Fibroblast of peridontal ligament (primary cell): Measurements from ENCODE around the gene MAPK6.
"Not testable (repeated sequence)": the region's sequence is repeated elsewhere in the genome, so short reads cannot be mapped to it uniquely, and the experiment has no call there.

Experiments used
- DNase-seq: peaks from one replicate; pipeline ENCODE4 v3.0.0-alpha.2; 2010; ENCODE audit errors: extremely low read depth

MAPK6 gene

GRCh38 chr15:52080031-52080430, 61.0 kb downstream of the MAPK6 start:
- no peak for DNase-seq

GRCh38 chr15:52080706-52081392, 61.8 kb downstream of the MAPK6 start:
- no peak for DNase-seq

DNA sequence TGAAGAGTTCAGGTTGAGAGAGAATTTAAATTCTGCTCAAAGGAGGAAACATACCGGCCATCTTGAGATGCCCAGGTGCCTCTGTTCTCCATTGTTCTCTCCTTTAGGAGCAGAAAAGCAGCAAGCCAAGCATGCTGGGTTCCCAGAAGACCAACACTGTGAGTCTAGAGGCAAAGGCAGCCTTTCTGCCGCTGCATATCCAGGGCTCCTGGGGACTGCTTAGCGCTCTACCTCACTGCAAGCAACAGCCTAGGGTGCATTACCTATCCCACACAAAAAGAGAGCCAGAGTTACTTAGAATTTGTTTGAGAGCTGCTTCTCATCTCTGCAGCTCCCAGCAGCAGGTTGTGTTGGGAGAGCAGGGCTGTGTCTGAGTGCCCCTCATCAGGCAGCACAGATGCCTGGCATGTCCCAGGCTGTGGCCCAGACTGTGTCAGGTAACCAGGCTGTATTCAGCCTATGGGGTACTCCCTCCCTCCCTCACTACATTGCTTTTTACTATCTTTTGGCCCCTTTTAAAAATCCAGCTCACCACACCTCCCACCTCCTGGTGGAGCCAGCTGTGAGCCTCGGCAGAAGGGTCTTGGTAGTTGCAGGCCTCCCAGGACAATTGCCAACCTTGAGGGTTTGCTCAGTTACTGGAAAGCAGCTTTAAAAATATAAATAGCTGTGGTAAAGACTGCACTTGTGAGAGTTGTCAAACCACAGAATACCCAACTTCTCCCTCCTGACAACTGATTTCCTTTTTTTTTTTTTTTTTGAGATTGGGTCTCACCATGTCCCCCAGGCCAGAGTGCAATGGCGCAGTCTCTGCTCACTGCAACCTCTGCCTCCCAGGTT, 63.4 kb downstream of the MAPK6 start:
- DNase-seq, result peak; percentile 78

DNA sequence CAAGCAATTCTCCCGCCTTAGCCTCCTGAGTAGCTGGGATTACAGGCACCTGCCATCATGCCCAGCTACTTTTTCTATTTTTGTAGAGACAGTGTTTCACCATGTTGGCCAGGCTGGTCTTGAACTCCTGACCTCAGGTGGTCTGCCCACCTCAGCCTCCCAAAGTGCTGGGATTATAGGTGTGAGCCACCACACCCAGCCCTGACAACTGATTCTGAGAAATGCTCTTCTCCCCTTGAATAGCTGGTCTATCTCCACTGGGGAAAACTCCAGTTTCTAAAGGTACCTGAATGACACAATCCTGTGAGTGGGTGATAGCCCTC, 64.0 kb downstream of the MAPK6 start:
- DNase-seq, result not testable (repeated sequence)

DNA sequence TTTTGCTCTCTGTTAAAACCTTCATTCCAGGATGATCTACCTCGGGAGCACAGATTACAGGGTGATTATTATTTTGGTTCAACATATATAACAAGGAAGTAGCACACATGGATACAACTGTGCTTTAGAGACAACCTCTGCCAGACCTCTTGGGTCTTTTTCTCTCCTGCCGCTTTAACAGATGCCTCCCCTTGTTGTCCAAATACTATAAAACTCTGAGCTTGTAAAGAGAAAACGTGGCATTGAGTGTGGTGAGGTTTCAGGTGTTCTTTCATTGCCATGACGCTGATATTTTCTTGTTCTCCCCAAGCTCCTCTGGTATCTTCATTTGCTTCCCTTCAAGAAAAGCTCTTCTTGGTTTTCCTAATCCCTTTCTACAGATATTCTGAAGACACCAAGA, 64.6 kb downstream of the MAPK6 start:
- no peak for DNase-seq

- DNase-seq, result no peak
Observed at GRCh38 chr15:52085299-52085698, 66.3 kb downstream of the MAPK6 start.

DNA sequence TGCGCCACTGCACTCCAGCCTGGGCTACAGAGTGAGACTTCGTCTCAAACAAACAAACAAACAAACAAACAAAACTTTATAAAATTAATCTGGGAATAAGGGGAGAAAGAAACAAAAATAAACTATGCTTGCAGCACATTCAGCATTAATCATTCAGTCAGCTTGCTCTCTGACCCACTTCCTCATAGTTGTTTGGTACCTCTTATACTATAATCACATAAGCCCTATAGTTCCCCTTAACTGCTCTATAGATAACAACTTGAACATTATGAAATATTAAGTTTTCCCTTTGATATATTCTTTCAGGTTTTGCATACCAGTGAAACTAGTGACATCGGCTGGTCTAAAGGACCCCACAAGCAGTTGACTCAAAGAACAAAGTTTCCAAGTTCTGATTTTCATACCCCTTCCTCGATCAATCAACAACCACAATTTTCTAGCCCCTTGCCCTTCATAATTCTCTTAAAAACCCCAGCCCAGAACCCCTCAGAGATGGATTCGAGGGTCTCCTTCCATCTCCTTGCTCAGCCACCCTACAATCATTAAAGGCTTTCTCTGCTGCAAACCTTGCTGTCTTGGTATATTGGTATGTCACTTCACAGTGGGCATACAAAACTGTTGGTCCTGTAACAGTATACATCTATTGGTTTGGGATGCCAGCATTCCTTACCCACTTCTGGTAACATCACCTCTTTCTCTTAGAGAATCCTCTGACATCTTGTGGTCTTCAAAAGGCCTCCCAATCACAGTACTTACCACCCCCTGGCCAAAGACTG, 67.2 kb downstream of the MAPK6 start:
- no peak for DNase-seq

DNA sequence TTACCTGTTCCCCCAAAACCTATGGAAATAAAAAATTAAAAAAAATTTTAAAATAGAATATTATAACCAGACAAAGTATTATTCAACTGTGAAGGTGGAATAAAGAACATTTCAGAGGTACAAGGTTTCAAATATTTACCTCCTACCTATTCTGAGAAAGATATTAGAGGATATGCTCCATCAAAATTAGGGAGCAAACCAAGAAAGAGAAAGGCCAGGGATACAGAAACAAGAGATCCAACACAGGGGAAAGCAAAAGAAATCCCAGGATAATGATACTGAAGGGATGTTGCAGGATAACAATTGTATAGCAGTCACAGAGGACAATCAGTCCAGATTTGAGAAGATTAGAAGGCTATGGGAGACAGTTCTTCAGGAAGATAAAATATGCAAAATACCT, 71.2 kb downstream of the MAPK6 start:
- no peak for DNase-seq

DNA sequence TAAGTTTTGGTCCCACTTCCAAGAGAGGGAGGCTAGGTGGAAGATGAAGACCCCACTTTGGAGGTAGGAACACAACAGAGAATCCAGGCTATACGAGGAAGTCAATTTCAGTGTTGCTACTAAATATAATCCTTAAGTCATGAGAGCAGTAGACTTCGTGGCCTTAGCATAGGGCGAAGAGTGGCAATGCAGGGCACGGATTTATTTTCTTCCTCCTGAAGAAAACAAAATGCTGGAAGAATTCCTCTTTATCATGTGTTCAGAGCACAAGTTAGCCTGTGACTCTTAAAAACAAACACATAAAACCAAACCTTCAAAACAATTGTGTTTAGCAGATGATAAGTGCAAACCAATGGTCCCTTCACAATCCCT, 74.1 kb downstream of the MAPK6 start:
- no peak for DNase-seq

GRCh38 chr15:52093539-52094510, 74.8 kb downstream of the MAPK6 start:
- peak; percentile 95 for DNase-seq

- DNase-seq, result no peak
Observed at GRCh38 chr15:52094811-52095584, 76.0 kb downstream of the MAPK6 start.

- peak; percentile 98 for DNase-seq
Observed at GRCh38 chr15:52095597-52096262, 76.7 kb downstream of the MAPK6 start.

DNA sequence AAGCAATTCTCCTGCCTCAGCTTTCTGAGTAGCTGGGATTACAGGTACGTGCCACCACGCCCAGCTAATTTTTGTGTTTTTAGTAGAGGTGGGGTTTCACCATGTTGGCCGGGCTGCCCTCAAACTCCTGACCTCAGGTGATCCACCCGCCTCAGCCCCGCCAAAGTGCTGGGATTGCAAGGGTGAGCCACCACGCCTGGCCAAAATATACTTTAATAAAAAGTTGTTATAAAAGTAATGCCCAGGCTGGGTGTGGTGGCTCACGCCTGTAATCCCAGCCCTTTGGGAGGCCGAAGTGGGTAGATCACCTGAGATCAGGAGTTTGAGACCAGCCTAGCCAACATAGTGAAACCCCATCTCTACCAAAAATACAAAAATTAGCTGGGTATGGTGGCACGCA, 77.5 kb downstream of the MAPK6 start:
- not testable (repeated sequence) for DNase-seq

DNA sequence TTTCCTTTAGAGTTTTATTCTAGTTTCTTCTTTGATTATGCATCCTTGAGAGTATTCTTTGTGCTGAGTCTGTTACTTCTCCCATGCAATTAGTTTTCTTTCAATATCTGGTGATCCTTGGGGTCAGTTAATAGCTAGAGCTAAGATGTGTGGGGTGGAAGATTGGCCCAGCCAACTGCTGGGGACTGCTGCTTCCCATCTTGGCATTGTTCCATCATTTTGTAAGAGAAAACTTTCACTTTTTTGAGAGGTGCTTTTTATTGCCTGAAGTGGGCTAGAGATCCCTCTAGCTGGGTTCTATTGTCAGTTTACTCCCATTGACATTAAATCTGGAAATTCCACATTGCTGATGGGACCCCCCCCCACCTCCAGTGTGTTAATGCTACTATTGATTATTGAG, 78.2 kb downstream of the MAPK6 start:
- no peak for DNase-seq

DNA sequence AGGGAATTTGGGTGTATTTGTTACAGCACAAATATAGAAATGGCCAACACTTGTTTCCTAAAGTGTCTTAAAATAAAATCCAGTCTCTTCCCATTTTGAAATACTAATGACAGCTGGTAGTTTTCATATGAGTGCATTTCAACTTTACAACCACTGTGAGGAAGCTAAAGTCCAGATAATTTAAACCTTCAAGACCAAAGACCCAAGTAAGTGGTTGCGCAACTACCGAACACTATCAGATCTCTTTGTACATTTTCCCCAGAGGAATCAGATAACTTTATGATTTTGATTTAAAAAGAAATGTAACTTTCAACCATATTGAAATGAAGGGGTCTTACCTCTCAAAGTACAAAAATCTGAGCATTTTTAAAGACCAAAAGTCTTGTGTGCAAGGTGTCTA, 79.3 kb downstream of the MAPK6 start:
- no peak for DNase-seq

- DNase-seq, result no peak
Observed at GRCh38 chr15:52099651-52100272, 80.7 kb downstream of the MAPK6 start.

DNA sequence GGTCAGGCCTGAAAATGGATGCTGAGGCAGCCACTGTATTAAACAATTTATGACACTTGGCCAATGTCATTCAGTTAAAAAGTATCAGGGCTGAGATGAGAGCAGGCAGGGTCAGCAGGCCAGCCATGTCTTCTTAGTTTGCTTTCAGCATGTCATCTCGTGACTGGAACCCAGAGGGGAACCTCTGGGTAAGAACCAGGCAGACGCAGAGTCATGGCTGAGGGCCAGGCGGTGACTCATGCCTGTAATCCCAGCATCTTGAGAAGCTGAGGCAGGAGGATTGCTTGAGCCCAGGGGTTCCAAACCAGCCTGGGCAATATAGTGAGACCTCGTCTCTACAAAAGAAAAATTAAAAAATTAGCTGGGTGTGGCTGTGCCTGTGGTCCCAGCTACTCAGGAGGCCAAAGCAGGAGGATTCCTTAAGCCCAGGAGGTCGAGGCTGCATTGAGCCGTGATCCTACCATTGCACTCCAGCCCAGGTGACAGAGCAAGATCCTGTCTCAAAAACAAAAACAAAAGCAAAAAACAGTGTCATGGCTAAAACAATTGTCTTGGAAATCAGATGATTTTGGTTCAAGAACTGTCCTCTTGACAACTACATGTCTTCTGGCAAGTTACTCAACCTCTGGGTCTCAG, 81.9 kb downstream of the MAPK6 start:
- peak; percentile 89 for DNase-seq

DNA sequence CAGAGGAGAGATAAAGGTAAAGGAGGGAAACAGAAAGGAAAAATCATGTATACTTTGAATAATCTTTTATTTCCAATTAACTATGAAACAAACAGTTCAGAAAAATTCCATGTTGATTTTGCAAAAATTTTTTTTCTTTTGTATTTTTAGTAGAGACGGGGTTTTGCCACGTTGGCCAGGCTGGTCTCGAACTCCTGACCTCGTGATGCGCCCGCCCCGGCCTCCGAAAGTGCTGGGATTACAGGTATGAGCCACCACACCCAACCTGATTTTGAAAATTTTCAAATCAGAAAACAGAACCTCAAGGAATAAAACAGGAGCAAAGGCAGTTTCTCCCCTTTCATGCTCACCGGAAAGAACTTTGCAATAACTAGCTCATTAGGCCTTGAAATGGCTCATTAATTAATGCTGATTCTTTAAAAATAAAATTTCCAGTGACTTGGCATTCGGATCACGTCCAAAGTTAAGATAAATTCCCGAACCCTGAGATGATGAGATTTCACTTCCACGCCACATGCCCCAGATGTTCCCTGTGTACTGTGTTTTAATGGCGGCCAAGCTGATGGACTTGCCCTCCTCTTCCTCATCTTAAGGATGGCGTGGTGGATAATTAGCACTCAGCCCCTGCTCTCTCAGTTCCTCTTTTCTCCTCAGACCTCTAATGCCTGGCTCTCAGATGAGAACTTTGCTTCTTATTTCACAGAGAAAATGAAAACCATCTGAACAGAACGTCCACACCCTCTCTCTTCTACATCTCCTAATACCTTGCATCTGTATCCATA, 82.7 kb downstream of the MAPK6 start:
- DNase-seq, result no peak
